Fibroblast of skin of abdomen (primary cell): ENCODE measurements around the gene GATD1. TPM values are rescaled to one million over a fixed set of nuclear protein-coding genes. Genes with fewer than 3 reads are reported as not detected.

ENCODE experiments used
- DNase-seq: peaks from one replicate; pipeline ENCODE4 v3.0.0-alpha.2; 2013
- polyA plus RNA-seq, 2 experiments: library from polyadenylated mRNA; unstranded; fragments of 120-200 nt; gene quantifications; one replicate each; pipeline ENCODE4 v1.2.1, GENCODE V29; 2013; ENCODE audit not compliant: insufficient read length in 2 of 2

Gene GATD1, protein sequence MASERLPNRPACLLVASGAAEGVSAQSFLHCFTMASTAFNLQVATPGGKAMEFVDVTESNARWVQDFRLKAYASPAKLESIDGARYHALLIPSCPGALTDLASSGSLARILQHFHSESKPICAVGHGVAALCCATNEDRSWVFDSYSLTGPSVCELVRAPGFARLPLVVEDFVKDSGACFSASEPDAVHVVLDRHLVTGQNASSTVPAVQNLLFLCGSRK
- 46.9 TPM for polyA plus RNA-seq (2013, experiment 1 of 2; ENCODE audit: insufficient read length)
- 49.6 TPM for polyA plus RNA-seq (2013, experiment 2 of 2; ENCODE audit: insufficient read length)

DNA sequence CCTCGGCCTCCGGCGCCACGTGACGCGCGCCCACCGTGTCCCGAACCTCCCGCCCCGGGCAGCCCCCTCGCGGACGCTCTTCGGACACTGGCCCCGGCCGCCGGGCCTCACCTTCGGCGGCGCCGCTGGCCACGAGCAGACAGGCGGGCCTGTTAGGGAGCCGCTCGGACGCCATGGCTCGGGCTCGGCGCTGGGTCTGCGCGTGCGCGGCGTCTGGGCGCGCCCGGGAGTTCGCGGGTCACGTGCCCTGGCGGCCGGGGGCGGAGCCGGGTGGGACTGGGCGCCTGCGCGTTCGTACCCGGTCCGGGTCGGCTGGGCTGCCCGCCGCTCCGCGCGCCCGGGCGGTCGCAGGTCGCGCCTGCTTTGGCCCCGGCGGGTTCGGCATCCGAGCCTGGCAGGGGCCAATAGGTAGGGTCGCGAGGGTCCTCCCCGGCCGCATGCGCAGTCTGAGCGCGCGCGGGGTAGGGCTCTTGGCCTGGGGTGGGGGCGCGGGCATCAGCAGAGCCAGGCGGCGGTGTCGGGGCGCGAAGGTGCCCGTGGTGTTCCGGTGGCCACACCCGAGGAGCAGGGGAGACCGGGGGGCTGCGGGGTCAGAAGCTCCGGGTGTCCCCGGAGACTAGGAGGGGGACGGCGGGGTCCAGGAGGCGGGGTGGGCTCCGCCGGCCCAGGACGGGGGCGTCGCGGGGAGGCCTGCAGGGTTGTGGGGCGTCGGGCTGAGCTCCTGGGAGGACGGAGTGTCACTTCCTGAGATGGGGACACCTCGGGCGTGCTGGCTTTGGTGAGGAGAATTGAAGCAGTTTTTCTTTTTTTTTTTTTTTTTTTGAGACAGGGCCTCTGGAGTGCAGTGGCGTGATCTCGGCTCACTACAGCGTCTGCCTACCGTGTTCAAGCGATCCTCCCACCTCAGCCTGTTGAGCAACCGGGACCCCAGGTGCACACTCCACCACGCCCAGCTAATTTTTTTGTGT is at the start of gene GATD1:
Gene GATD1 (minus strand): TSS at position 200 of the 968 bp plus-strand sequence. CDS start 25 bp downstream, at position 175.
- DNase-seq = peak; percentile 84

GRCh38 chr11:826836-827145 is 49.5 kb upstream of the GATD1 start:
- DNase-seq = no peak

- no peak for DNase-seq
Observed at GRCh38 chr11:826227-826621, 48.9 kb upstream of the GATD1 start.

DNA sequence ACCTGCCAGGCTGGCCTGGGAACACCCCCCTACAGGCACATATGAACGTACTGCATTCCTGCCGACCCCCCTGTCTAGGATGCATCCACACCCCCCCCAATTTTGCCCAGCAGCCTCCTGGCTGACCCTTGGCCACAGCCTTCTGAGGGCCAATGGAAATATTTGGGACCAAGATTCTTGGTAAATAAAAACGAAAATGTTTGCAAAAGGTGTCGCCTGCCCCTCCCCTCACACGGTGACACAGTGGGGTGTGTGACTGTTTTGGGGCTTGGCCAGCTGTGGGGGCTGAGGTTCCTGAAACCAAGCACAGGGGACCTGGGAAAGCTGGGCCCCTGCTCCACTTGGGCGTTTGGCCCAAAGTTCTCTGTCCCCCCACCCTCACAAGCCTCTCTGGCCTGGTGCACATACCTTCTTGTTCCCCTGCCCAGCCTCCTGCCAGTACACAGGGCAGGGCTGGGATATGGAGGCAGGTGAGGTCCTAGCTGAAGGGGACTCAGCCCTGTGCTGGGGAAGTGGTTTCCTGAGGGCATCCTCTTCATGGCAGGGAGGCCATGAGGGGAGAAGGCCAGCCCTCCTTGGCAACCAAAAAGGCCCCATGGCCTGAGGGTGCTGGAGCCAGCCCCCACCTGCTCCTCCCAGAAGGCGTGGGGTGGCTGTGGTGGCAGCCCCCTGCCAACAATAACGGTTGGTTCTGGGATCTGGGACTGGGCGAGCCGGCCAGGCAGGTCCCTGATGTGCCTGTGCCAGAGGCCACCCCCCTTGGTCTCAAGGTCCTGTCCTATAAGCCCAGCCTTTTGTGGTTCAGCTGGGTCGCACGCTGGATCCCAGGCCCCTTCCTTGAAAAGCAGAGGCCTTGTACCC is 48.3 kb upstream of the GATD1 start:
- no peak for DNase-seq

GRCh38 chr11:824942-825341 is 47.7 kb upstream of the GATD1 start:
- DNase-seq = no peak

DNA sequence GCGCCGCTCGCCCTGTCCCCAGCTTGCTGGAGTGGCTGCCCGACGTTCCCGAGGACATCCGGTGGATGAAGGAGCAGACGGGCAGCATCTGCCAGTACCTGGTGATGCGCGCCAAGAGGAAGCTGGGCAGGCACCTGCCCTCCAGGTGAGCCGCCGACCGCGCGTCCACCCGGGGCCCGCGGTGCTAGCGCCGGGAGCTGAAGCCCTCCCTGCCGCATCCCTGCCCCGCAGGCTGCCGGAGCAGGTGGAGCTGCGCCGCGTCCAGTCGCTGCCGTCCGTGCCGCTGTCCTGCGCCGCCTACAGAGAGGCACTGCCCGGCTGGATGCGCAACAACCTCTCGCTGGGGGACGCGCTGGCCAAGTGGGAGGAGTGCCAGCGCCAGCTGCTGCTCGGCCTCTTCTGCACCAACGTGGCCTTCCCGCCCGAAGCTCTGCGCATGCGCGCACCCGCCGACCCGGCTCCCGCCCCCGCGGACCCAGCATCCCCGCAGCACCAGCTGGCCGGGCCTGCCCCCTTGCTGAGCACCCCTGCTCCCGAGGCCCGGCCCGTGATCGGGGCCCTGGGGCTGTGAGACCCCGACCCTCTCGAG is 47.1 kb upstream of the GATD1 start:
- no peak for DNase-seq

GRCh38 chr11:823441-824291 is 46.4 kb upstream of the GATD1 start:
- DNase-seq = no peak

DNA sequence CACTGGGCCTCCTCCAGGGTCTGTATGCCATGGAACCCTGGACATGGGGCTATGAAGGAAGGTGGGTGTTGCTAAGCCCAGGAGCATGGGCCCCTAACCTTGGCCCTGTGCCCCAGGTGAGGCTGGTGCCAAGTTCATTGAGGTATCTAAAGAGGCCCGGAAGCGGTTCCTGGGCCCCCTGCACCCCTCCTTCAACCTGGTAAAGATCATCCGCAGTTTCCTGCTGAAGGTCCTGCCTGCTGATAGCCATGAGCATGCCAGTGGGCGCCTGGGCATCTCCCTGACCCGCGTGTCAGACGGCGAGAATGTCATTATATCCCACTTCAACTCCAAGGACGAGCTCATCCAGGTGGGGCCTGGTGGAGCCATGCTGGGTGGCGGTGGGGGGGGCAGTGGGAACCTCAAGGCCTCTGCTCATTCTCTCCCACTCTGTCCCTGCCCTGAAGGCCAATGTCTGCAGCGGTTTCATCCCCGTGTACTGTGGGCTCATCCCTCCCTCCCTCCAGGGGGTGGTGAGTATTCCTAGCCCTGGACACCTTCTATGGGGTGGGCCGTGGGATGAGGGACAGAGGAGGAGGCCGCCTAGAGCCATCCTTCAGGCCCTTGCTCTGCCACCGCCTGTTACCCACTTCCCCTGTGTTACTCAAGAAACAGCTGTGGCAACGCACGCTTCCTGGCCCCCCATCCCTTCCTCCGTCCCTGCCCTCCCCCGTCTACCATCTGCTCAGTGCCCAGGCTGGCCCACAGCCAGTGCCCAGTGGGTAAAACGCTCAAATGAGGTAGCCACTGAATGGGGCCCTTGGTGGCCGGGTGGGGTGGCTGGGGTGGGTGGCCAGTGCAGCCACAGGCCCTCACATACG is 44.5 kb upstream of the GATD1 start:
- no peak for DNase-seq

DNA sequence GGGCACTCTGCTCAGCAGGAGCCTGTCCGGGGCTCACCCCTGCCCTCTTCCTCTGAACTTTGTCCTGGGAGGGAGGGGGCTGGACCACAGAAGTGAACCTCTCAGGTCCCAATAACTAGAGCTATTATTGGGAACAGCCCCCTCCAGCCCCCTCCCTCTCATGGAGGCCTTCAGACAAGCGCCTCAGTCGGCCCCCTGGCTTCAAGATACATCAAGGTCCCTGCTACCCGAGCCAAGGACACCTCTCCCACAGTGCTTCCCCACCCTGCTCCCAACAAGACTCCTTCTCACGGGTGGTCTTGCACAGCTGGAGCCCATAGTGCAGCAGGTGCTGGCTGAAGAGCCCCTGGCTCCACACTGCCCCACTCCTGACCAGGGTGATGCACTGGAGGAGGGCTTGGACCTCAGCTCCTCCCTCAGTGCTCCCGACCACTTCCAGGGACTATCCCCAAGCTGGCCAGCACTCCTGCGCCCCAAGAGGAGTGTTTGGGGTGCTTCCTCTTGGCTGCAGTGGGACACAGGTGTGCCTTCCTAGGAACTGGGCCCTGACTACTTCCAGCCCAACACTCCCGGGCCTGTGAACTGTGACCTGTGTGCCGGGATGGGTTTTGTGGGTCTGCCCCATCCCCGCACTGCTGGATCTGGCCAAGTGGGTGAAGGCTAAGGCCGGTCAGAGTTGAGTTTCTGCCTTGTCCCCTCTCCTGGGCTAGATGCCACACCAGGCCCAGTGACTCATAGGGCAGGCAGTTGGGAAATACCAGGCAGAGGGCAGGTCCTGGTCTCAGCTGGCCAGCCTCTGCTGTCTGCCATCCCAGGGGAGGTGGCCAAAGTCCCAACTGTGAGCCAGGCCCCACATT is 43.6 kb upstream of the GATD1 start:
- no peak for DNase-seq

DNA sequence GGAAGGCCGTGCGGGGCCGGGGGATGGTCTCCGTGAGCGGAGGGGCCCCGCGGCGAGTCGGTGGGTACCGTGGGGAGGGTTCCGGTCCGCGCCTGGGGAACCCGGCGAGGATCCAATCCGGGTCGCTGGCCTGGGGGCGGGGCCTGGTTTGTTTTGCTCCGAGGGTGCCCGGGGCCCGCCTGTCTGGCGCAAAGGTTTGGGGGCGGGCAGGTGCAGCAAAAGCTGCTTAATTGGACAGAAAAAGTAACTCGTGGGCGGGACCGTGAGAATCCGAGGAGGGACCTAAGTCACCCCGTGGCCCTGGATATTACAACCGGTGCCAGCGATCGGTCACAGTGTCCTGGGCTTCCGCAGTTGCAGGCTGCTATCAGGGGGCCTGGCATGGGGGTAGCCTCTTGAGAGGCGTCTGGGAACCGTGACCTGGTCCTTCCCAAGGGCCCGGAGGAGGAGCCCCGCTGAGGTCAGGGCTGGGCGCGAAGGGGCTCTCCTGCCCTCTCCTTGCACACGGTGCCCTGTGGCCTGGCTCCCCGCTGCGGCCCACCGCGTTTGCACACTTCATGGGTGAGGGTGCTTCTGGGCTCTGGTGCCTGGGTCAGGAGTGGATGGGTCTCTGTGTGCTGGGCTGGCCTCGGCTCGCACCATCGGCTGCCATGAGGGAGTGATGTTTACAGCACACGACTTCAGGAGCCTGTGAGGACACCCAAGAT is 42.8 kb upstream of the GATD1 start:
- peak; percentile 39 for DNase-seq

- peak; percentile 88 for DNase-seq
Observed at GRCh38 chr11:819129-819931, 42.0 kb upstream of the GATD1 start.

DNA sequence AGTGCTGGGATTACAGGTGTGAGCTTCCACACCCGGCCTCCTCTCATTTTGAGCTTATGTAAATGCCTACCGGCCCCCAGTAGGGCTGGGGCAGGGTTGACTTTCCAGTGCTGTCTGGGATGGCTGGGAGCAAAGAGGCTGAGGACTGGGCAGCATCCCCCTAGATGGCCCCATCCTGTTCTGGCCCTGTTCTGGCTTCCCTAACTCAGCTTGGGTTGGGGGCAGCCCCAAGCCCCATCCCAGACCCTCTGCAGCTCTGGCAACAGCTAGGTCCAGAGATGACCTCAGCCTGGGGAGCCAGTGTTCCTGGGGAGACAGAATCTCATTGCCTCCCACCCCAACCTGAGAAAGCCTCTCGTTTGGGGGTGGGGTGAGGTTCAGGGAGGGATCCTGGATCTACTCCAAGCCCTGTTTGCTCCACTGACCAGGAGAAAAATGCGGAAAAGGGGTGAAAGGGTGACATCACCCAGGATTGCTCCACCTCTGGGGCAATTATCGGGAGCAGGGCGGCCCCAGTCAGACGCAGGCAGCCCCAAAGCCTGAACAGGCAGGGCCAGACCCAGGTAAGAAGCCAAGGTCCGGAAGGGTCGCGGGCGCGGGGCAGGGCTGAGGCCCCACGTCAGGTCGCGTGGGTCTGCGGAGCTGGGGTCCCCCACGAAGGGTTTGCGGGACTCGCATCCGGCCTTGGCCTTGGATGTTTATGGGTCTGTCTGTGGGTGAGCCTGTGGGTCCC is 41.3 kb upstream of the GATD1 start, which contains the start of gene PNPLA2:
Gene PNPLA2 (plus strand): TSS at position 519 of the 733 bp plus-strand sequence. CDS start 805 bp downstream, outside the sequence.
- peak; percentile 52 for DNase-seq

DNA sequence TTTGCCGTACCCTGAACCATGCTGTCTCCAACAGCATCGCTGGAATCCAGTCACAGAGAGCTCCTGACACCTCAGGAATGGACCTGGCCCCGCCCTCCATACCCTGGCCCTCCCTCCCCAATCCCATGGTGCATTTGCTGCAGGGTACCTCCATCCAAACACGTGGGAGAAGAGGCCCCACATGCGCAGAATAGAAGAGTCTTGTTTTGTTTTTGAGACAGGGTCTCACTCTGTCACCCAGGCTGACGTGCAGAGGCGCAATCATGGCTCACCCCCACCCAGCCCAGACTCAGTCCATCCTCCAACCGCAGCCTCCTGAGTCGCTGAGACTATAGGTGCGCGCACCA is 39.1 kb upstream of the GATD1 start:
- DNase-seq = no peak

DNA sequence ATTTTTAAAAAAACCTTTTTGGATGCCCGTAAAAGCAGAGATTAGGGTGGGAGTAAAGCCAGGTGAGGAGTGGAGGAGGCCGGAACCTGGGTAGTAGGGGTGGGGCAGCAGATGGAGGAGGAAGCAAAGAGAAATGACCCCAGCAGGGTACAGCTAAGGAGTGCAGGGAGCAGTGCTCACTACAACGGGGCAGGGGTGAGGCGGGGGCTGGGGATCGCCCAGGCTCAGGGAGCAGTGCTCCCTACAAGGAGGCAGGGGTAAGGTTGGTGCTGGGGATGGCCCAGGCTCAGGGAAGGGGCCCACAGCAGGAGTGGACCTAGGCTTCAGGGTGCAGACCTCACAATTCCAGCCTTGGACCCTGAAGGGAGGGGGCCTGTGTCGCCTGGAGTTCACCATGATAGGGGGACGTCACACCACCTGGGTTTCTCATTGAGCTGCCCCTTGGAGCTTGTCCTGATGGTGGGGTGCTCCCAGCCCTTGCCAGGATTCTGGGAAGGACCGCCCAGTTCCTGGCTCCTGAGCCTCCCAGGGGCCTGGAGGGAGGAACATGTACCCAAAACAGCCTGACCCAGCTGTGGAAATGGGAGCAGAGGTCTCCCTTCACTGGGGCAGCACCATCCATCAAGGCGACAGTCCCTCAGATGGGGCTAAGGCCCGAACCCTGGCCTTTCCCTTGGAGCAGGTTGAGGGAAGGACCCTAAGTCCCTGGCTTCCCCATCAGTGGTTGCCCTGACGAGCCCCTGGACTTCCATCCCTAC is 38.6 kb upstream of the GATD1 start:
- DNase-seq = no peak

DNA sequence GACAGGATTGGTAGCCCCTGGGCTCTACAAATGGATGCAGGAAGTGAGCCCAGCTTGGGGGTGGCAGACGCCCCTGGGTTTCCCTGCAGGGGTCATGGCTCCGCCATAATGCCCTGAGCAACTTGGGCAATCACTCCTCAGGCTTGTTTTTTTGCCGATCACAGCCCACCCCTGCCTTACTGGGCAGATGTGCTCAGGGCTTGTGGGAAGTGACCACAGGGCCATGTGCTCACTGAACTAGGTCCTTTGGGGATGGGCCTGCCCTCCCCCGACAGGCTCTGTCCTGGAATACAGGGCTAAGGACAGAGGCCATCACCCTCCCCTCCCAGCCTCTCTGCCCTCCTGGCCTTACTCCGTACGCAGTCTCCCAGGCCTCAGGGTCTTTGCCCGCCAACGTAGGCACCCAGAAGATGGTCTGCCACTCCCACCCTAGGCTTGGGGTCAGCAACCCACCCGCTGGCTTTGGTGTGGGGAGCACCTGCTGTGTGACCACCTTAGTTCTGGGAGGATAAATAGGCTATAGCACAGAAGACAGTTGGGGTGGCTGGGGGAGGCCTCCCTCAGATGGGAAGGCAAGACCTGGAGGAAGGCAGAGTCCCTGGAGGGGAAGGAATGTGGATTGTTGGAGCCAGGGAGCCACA is 36.3 kb upstream of the GATD1 start:
- no peak for DNase-seq

GRCh38 chr11:813072-813455 is 35.8 kb upstream of the GATD1 start:
- no peak for DNase-seq
